ENCODE results near the gene NFIX. TPM values are rescaled to one million over a fixed set of nuclear protein-coding genes. Genes with fewer than 3 reads are reported as not detected.

The NFIX gene
- total RNA-seq, 2 donors from 2014 or later, result 70.9 to 73.8 TPM

DNA sequence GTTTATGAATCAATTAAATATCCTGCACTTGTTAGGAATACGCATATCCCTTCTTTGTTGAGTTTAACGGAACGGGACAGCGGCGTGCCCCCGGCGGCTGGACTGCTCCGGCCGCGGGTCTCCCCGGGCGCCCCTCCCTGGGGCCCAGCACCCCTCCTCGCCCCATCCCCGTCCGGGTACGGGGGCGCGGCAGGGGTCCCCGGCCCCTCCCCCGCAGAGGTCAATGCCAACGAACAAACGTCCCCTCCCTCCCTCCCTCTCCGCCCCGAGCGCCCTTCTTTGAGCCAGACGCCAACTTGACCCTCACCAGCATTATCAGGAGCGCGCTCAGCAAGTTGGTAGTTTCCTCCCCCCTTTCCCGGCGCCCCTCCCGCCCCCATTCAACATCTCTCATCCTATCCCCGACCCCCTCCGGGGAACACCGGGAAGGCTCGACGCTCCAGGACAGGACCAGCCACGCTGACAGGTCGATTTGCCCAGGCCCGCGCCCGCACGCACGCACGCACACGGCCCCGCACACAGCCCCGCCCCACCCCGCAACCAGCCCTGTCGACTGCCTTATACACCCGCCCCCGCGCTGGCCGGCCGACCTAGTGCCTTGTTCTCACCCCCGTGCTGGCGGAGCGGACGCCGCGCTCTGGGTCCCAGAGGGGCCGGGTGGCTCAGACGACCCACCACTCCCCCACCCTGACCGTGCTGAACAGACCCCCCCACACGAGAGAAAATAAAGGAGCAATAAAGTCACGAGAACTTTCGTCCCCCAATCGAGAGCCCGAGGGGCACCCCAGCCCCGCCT is 102.4 kb downstream of the NFIX start:
- H3K4me1 ChIP-seq, result peaks cover 23% of the 10 kb centered on the region
- no peaks in the 10 kb centered on the region for H3K36me3 ChIP-seq
- peak overlapping the region; percentile 13 for H3K4me3 ChIP-seq
- no peaks in the 10 kb centered on the region for H3K27me3 ChIP-seq
- intact Hi-C loops (cut with DNase I), result loop anchor here (10.0 kb wide), 1 partner anchor 63 kb away; no protein-coding TSS in a partner anchor
- peak overlapping the region; percentile 65 for H3K27ac ChIP-seq
- H3K9me3 ChIP-seq, result no peaks in the 10 kb centered on the region
- H3K9ac ChIP-seq (ENCODE audit: low read depth in 2 of 2, low read length in 2 of 2), result no peak overlapping the region
- DNase-seq, result no peak
- TF ChIP-seq, protein P1, sequence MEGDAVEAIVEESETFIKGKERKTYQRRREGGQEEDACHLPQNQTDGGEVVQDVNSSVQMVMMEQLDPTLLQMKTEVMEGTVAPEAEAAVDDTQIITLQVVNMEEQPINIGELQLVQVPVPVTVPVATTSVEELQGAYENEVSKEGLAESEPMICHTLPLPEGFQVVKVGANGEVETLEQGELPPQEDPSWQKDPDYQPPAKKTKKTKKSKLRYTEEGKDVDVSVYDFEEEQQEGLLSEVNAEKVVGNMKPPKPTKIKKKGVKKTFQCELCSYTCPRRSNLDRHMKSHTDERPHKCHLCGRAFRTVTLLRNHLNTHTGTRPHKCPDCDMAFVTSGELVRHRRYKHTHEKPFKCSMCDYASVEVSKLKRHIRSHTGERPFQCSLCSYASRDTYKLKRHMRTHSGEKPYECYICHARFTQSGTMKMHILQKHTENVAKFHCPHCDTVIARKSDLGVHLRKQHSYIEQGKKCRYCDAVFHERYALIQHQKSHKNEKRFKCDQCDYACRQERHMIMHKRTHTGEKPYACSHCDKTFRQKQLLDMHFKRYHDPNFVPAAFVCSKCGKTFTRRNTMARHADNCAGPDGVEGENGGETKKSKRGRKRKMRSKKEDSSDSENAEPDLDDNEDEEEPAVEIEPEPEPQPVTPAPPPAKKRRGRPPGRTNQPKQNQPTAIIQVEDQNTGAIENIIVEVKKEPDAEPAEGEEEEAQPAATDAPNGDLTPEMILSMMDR (IDR thresholded peaks at IDR 0.05), result no peak

DNA sequence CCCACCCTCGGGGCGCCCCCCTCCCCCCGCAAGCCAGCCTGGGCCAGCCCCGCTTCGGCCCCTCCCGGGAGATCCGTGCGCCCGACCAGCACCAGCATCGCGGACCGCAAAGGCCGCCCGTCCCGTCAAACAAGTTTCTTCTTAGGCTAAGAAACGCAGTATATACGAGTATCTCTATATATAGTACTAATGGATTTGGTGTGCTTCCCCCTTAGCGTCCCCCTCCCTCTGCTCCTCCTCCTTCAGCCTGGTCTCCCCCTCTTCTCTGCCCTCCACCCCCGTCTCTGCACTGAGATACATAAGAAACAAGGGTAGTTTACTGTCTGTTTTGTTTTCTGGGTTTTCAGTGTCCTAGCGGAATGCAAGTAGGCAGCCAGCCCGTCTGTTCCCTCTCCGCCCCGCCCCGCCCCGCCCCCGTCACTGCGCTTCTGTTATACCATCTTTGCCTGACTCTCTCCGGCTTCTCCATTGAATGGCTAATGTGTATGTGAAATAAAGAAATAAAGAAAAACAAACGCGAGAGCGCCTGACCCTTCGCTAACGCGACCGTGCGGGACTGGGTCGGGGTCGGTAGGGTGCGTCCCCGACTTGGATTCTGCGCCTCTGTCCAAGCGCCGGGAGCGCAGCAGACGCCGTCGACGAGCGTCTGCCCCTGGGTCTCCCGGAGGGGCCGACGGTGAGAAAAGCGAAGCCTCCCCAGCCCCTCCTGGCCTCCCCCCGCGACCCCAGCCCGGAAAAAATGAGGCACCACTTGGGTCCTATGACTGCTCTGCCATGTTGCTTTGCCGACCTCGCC is 103.2 kb downstream of the NFIX start:
- intact Hi-C loops (cut with DNase I), result loop anchor here (10.0 kb wide), 1 partner anchor 64 kb away; no protein-coding TSS in a partner anchor
- Histone ChIP-seq H3K27ac (peak overlapping the region; percentile 65), H3K9me3 (no peaks in the 10 kb centered on the region), H3K4me3 (peak overlapping the region; percentile 27), H3K27me3 (no peaks in the 10 kb centered on the region), H3K4me1 (peaks cover 26% of the 10 kb centered on the region), H3K9ac (ENCODE audit: low read depth in 2 of 2, low read length in 2 of 2) (peak overlapping the region; percentile 55 to 71), H3K36me3 (no peaks in the 10 kb centered on the region)
- DNase-seq, result peak; percentile 58
- TF ChIP-seq, protein P1 (IDR thresholded peaks at IDR 0.05), result no peak

DNA sequence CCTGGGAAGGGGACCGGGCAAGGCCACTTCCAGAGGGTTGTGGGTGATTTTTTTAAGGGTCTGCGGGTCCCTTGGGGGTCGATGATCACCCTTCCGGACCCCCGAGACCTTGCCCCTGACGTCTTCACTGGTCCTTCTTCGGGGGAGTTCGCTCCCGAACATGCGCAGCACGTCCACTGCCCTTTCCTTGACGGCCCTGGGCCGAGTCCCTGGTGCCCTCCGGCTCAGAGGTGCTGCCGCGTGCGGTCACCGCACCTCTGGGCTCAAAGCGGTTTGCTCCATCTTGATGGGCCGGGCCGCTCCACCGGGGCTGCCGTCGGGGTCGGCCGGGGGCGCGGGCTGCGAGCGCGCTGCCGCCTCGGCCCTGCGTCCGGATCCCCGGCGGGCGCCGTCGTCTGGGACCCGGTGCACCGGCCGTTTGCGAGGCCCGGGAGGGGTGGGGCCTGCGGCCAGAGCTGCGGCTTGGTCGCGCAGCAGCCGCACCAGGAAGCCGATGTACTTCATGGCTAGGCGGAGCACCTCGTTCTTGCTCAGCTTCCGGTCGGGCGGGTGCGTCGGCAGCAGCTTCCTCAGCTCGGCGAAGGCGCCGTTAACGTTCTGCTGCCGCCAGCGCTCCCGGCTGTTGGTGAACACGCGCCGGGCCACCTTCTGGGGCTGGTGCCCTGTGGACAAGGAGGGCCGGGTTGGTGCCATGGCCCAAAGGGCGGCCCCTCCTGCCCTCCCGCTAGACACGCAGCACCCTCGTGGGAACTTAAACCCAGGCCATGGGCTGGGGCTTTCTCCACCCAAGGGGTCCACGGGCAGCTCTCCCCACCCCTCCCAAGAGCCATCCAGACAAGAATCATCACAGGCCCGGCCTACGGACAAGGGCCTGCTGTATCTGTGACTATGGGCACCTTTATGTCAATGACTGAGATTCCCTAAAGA is 104.1 kb downstream of the NFIX start:
- H3K27me3 ChIP-seq, result no peaks in the 10 kb centered on the region
- H3K4me1 ChIP-seq, result peaks cover 21% of the 10 kb centered on the region
- no peaks in the 10 kb centered on the region for H3K36me3 ChIP-seq
- peak overlapping the region; percentile 65 for H3K27ac ChIP-seq
- H3K9me3 ChIP-seq, result no peaks in the 10 kb centered on the region
- intact Hi-C loops (cut with DNase I), result loop anchor here (10.0 kb wide), 1 partner anchor 65 kb away; no protein-coding TSS in a partner anchor
- DNase-seq, result peak; percentile 81
- peak overlapping the region; percentile 27 for H3K4me3 ChIP-seq
- TF ChIP-seq, protein P1 (IDR thresholded peaks at IDR 0.05), result no peak
- H3K9ac ChIP-seq (ENCODE audit: low read depth in 2 of 2, low read length in 2 of 2), result peak overlapping the region; percentile 55 to 71

DNA sequence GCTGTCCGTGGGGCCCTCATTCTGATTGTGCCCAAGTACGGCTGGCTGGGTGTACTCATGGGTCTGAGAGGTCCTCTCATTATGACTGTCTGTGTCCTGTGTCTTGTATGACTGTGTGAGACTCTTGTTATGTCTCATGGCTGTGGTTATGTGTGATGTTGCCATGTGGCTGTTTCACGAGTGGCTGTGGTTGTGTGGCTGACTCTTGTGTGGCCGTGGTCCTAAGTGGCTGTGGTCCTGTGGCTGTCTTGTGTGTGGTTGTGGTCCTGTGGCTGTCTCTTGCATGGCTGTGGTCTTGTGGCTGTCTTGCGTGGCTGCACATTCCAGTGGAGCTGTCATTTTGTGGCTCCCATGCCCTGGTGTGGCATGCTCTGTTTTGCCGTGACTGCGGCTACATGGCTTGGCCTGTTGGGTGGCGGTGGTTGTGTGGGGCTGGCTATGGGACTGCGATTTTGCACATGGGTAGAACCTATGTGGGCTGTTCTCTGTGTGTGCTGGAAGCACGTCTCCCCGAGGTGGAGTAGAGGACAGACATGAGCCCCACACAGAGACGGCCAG is 104.8 kb downstream of the NFIX start:
- Histone ChIP-seq H3K4me3 (no peak overlapping the region), H3K36me3 (no peaks in the 10 kb centered on the region), H3K9ac (ENCODE audit: low read depth in 2 of 2, low read length in 2 of 2) (peak overlapping the region in 1 of 2 donors; percentile 71), H3K9me3 (no peaks in the 10 kb centered on the region), H3K27me3 (no peaks in the 10 kb centered on the region), H3K4me1 (peaks cover 16% of the 10 kb centered on the region), H3K27ac (peak overlapping the region; percentile 65)
- TF ChIP-seq, protein P1 (IDR thresholded peaks at IDR 0.05), result no peak
- no peak for DNase-seq
- intact Hi-C loops (cut with DNase I), result no loop called here

All from colonic mucosa (tissue), 4 donors.